Measurements from ENCODE around the gene CDC14A. TPM values are rescaled to one million over a fixed set of nuclear protein-coding genes. Genes with fewer than 3 reads are reported as not detected.

CDC14A gene
- total and polyA plus RNA-seq, 2 of the 8 experiments (the other 6 are each of a cell fraction or from before 2014, with no cell fraction given) = 3.2 to 8.9 TPM

- TF ChIP-seq, protein P1, sequence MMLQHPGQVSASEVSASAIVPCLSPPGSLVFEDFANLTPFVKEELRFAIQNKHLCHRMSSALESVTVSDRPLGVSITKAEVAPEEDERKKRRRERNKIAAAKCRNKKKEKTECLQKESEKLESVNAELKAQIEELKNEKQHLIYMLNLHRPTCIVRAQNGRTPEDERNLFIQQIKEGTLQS (IDR thresholded peaks at IDR 0.05; ENCODE audit: insufficient read depth, low read depth, low read length) = no peak
- no peak for TF ChIP-seq CHD1 (IDR thresholded peaks at IDR 0.05; ENCODE audit: low read depth, low read length)
- no peak for TF ChIP-seq KDM4A (IDR thresholded peaks at IDR 0.05; ENCODE audit: low read depth, low read length, severe bottlenecking)
- no peak for TF ChIP-seq BRCA1 (IDR thresholded peaks at IDR 0.05; ENCODE audit: low read depth, low read length)
- TF ChIP-seq CEBPB (IDR thresholded peaks at IDR 0.05; ENCODE audit: low read depth, low read length) = no peak
- TF ChIP-seq POLR2A (IDR thresholded peaks at IDR 0.05; ENCODE audit: control extremely low read depth in 1 of 2, low read depth in 2 of 2, low read length in 2 of 2) = no peak
- TF ChIP-seq GABPA (IDR thresholded peaks at IDR 0.05; ENCODE audit: borderline replicate concordance, insufficient read depth, low read length) = no peak
- TF ChIP-seq TAF7 (optimal IDR thresholded peaks at IDR 0.05; ENCODE audit: borderline replicate concordance, low read depth, low read length) = no peak
- TF ChIP-seq HDAC2 (IDR thresholded peaks at IDR 0.05; ENCODE audit: borderline replicate concordance in 1 of 2, low read depth in 2 of 2, low read length in 2 of 2) = no peak
- TF ChIP-seq EGR1 (IDR thresholded peaks at IDR 0.05; ENCODE audit: borderline replicate concordance, low read depth, low read length) = no peak
Measured at GRCh38 chr1:100438375-100438774, 86.1 kb downstream of the CDC14A start (continued).

Measured in H1 (cell line).